RWPE2 (cell line): ENCODE measurements around the gene OAF.

ENCODE experiments used
- ATAC-seq: fragments of 200-7000 bp; cut with Tn5 transposase; 3 replicates; pipeline ENCODE4 v1.9.1; 2021; ENCODE audit warnings: low read depth
- DNase-seq: peaks from one replicate; pipeline ENCODE4 v3.0.0-alpha.2; 2020; ENCODE audit warnings: low spot score
- H3K27ac ChIP-seq: fragments of 450-650 bp; 2 replicates; pipeline ENCODE4 v1.5.1; 2017; ENCODE audit warnings: mild to moderate bottlenecking; ENCODE audit not compliant: poor library complexity, severe bottlenecking
- H3K27me3 ChIP-seq: fragments of 250-450 bp; sonication (Bioruptor Pico); 2 replicates; pipeline ENCODE4 v1.5.1; 2021; ENCODE audit warnings: mild to moderate bottlenecking, moderate library complexity; ENCODE audit not compliant: insufficient read depth, poor library complexity, severe bottlenecking
- H3K36me3 ChIP-seq: fragments of 250-450 bp; sonication (Bioruptor Pico); 2 replicates; pipeline ENCODE4 v1.5.1; 2020; ENCODE audit warnings: low read depth, mild to moderate bottlenecking, moderate library complexity
- H3K4me1 ChIP-seq: fragments of 250-450 bp; sonication (Bioruptor Pico); 2 replicates; pipeline ENCODE4 v1.5.1; 2021; ENCODE audit warnings: mild to moderate bottlenecking, moderate library complexity; ENCODE audit not compliant: insufficient read depth, poor library complexity, severe bottlenecking
- H3K4me3 ChIP-seq: fragments of 250-450 bp; sonication (Bioruptor Pico); 2 replicates; pipeline ENCODE4 v1.5.1; 2021; ENCODE audit warnings: mild to moderate bottlenecking, moderate library complexity; ENCODE audit not compliant: severe bottlenecking
- H3K9me3 ChIP-seq: fragments of 250-450 bp; sonication (Bioruptor Pico); 2 replicates; pipeline ENCODE4 v1.5.1; 2021; ENCODE audit warnings: mild to moderate bottlenecking, moderate library complexity; ENCODE audit not compliant: severe bottlenecking
- CTCF ChIP-seq: fragments of 450-650 bp; IDR thresholded peaks from one replicate; pipeline ENCODE4 v1.5.1; 2017; ENCODE audit warnings: mild to moderate bottlenecking, moderate library complexity; ENCODE audit not compliant: poor library complexity, severe bottlenecking

The OAF gene

GRCh38 chr11:120224361-120224760, 13.5 kb downstream of the OAF start:
- DNase-seq: no peak
- Histone ChIP-seq H3K27me3 (no peaks in the 10 kb centered on the region), H3K4me1 (no peaks in the 10 kb centered on the region), H3K4me3 (no peak overlapping the region), H3K27ac (no peak overlapping the region), H3K36me3 (no peaks in the 10 kb centered on the region), H3K9me3 (no peaks in the 10 kb centered on the region)
- no peak for TF ChIP-seq CTCF
- no peak for ATAC-seq

GRCh38 chr11:120224972-120225909, 14.4 kb downstream of the OAF start:
- Histone ChIP-seq H3K36me3 (no peaks in the 10 kb centered on the region), H3K4me1 (no peaks in the 10 kb centered on the region), H3K27me3 (no peaks in the 10 kb centered on the region), H3K4me3 (no peak overlapping the region), H3K27ac (no peak overlapping the region), H3K9me3 (no peaks in the 10 kb centered on the region)
- TF ChIP-seq CTCF: no peak
- DNase-seq: no peak
- ATAC-seq: no peak

GRCh38 chr11:120226242-120226641, 15.4 kb downstream of the OAF start:
- no peaks in the 10 kb centered on the region for H3K36me3 ChIP-seq
- H3K4me1 ChIP-seq: no peaks in the 10 kb centered on the region
- H3K27me3 ChIP-seq: no peaks in the 10 kb centered on the region
- DNase-seq (no peak), ATAC-seq (no peak)
- no peaks in the 10 kb centered on the region for H3K9me3 ChIP-seq
- no peak overlapping the region for H3K4me3 ChIP-seq
- H3K27ac ChIP-seq: no peak overlapping the region
- no peak for TF ChIP-seq CTCF

- Histone ChIP-seq H3K9me3 (no peaks in the 10 kb centered on the region), H3K27ac (no peak overlapping the region), H3K36me3 (no peaks in the 10 kb centered on the region), H3K27me3 (no peaks in the 10 kb centered on the region), H3K4me3 (no peak overlapping the region), H3K4me1 (no peaks in the 10 kb centered on the region)
- no peak for ATAC-seq
- no peak for DNase-seq
- no peak for TF ChIP-seq CTCF
These were observed 15.9 kb downstream of the OAF start for GRCh38 chr11:120226714-120227113.
